H9 (cell line): ENCODE data around the gene RAD51AP2. TPM values are rescaled to one million over a fixed set of nuclear protein-coding genes. Genes with fewer than 3 reads are reported as not detected.

Experiments used
- DNase-seq: peaks from one replicate; pipeline ENCODE4 v3.0.0-alpha.2; 2017
- H2AFZ ChIP-seq: one replicate; pipeline ENCODE4 v1.6.1; 2013; ENCODE audit warnings: mild to moderate bottlenecking, low read length, control low read depth, moderate library complexity
- H2AK5ac ChIP-seq: 2 replicates; pipeline ENCODE4 v1.6.1; 2013; ENCODE audit warnings: low read length, control low read depth, mixed read lengths; ENCODE audit not compliant: insufficient read length
- H2BK120ac ChIP-seq: one replicate; pipeline ENCODE4 v1.6.1; 2013; ENCODE audit warnings: low read depth, mild to moderate bottlenecking, low read length, control low read depth, inconsistent platforms; ENCODE audit not compliant: poor library complexity, severe bottlenecking
- H2BK12ac ChIP-seq: 2 replicates; pipeline ENCODE4 v1.6.1; 2013; ENCODE audit warnings: low read length, control low read depth, mixed read lengths, low read depth; ENCODE audit not compliant: insufficient read length
- H2BK15ac ChIP-seq: 2 replicates; pipeline ENCODE4 v1.6.1; 2013; ENCODE audit warnings: low read depth, low read length, control low read depth
- H2BK20ac ChIP-seq: one replicate; pipeline ENCODE4 v1.6.1; 2013; ENCODE audit warnings: low read depth, mild to moderate bottlenecking, low read length, control low read depth, inconsistent platforms; ENCODE audit not compliant: poor library complexity, severe bottlenecking
- H2BK5ac ChIP-seq: 2 replicates; pipeline ENCODE4 v1.6.1; 2013; ENCODE audit warnings: low read length, control low read depth, mixed read lengths; ENCODE audit not compliant: insufficient read length
- H3K14ac ChIP-seq: 2 replicates; pipeline ENCODE4 v1.6.1; 2013; ENCODE audit warnings: low read length, control low read depth; ENCODE audit not compliant: insufficient read depth
- H3K18ac ChIP-seq: 2 replicates; pipeline ENCODE4 v1.6.1; 2013; ENCODE audit warnings: low read depth, mild to moderate bottlenecking, mixed read lengths, low read length, control low read depth; ENCODE audit not compliant: insufficient read length
- H3K23ac ChIP-seq: 2 replicates; pipeline ENCODE4 v1.6.1; 2013; ENCODE audit warnings: low read length, control low read depth, mixed read lengths, low read depth; ENCODE audit not compliant: insufficient read length
- H3K23me2 ChIP-seq: 2 replicates; pipeline ENCODE4 v1.6.1; 2013; ENCODE audit warnings: low read depth, mild to moderate bottlenecking, mixed read lengths, low read length, control low read depth; ENCODE audit not compliant: insufficient read length, poor library complexity, severe bottlenecking
- H3K27ac ChIP-seq: 2 replicates; pipeline ENCODE4 v1.5.1; 2013; ENCODE audit warnings: low read length, control low read depth, mixed read lengths, low read depth; ENCODE audit not compliant: insufficient read length
- H3K27me3 ChIP-seq: 2 replicates; pipeline ENCODE4 v1.6.1; 2013; ENCODE audit warnings: low read length, control low read depth, inconsistent platforms; ENCODE audit not compliant: insufficient read depth
- H3K4ac ChIP-seq: 2 replicates; pipeline ENCODE4 v1.6.1; 2013; ENCODE audit warnings: low read depth, mild to moderate bottlenecking, control low read depth, inconsistent platforms, low read length, moderate library complexity
- H3K4me1 ChIP-seq: 2 replicates; pipeline ENCODE4 v1.6.1; 2013; ENCODE audit warnings: low read length, control low read depth, inconsistent platforms; ENCODE audit not compliant: insufficient read depth
- H3K4me2 ChIP-seq: 2 replicates; pipeline ENCODE4 v1.6.1; 2013; ENCODE audit warnings: low read length, control low read depth, mixed read lengths; ENCODE audit not compliant: insufficient read length, insufficient read depth
- H3K56ac ChIP-seq: 2 replicates; pipeline ENCODE4 v1.6.1; 2013; ENCODE audit warnings: low read depth, mild to moderate bottlenecking, mixed read lengths, low read length, control low read depth; ENCODE audit not compliant: insufficient read length
- H3K79me1 ChIP-seq: 2 replicates; pipeline ENCODE4 v1.6.1; 2013; ENCODE audit warnings: low read depth, mild to moderate bottlenecking, moderate library complexity, low read length, control low read depth, inconsistent platforms; ENCODE audit not compliant: insufficient read depth, poor library complexity, severe bottlenecking
- H3K79me2 ChIP-seq: 2 replicates; pipeline ENCODE4 v1.6.1; 2013; ENCODE audit warnings: low read length, control low read depth, inconsistent platforms; ENCODE audit not compliant: insufficient read depth
- H3K9ac ChIP-seq: 2 replicates; pipeline ENCODE4 v1.6.1; 2013; ENCODE audit warnings: low read length, control low read depth, mixed read lengths; ENCODE audit not compliant: insufficient read length; ENCODE audit errors: extremely low read depth
- H3K9me3 ChIP-seq: one replicate; pipeline ENCODE4 v1.6.1; 2013; ENCODE audit warnings: low read depth, low read length, inconsistent platforms; ENCODE audit not compliant: control insufficient read depth
- H3T11ph ChIP-seq: one replicate; pipeline ENCODE4 v1.6.1; 2013; ENCODE audit warnings: mild to moderate bottlenecking, low read length, control low read depth, inconsistent platforms
- H4K20me1 ChIP-seq: one replicate; pipeline ENCODE4 v1.6.1; 2013; ENCODE audit not compliant: control insufficient read depth, insufficient read length, insufficient read depth
- H4K5ac ChIP-seq: 2 replicates; pipeline ENCODE4 v1.6.1; 2013; ENCODE audit warnings: low read depth, mild to moderate bottlenecking, mixed read lengths, low read length, control low read depth; ENCODE audit not compliant: insufficient read length
- H4K8ac ChIP-seq: replicated peaks from 2 replicates; pipeline ENCODE4 v1.6.1; 2013; ENCODE audit warnings: low read length, control low read depth, mixed read lengths, low read depth; ENCODE audit not compliant: insufficient read length
- H4K91ac ChIP-seq: 2 replicates; pipeline ENCODE4 v1.6.1; 2013; ENCODE audit warnings: low read depth, mild to moderate bottlenecking, moderate library complexity, mixed read lengths, low read length, control low read depth; ENCODE audit not compliant: insufficient read length
- H3K27ac Mint-ChIP-seq, 3 experiments: 2 replicates in 2 of 3; 3 replicates in 1 of 3; pipeline ENCODE4 v1.8.0; 2020 to 2021; ENCODE audit warnings: mixed read lengths in 3 of 3, mild to moderate bottlenecking in 1 of 3, moderate library complexity in 1 of 3
- H3K27me3 Mint-ChIP-seq: 2 replicates; pipeline ENCODE4 v1.8.0; 2021; ENCODE audit warnings: low read depth, mild to moderate bottlenecking, moderate library complexity, mixed read lengths
- H3K36me3 Mint-ChIP-seq, 3 experiments: 2 replicates in 2 of 3; 3 replicates in 1 of 3; pipeline ENCODE4 v1.8.0; 2020 to 2021; ENCODE audit warnings: low read depth in 3 of 3, mixed read lengths in 3 of 3; ENCODE audit not compliant: insufficient read depth in 1 of 3
- H3K4me1 Mint-ChIP-seq, 2 experiments: 2 replicates each; pipeline ENCODE4 v1.8.0; 2020; ENCODE audit warnings: mixed read lengths in 2 of 2
- H3K4me3 Mint-ChIP-seq, 2 experiments: 2 replicates in 1 of 2; 3 replicates in 1 of 2; pipeline ENCODE4 v1.8.0; 2020 to 2021; ENCODE audit warnings: mild to moderate bottlenecking in 2 of 2, mixed read lengths in 2 of 2, moderate library complexity in 1 of 2
- H3K9me3 Mint-ChIP-seq, 2 experiments: 2 replicates in 1 of 2; 3 replicates in 1 of 2; pipeline ENCODE4 v1.8.0; 2020; ENCODE audit warnings: mild to moderate bottlenecking in 2 of 2, mixed read lengths in 2 of 2, moderate library complexity in 1 of 2
- WGBS: extraction: QIAGEN DNeasy Blood & Tissue Kit; methylation state at CpG from one replicate; pipeline ENCODE4 v1.1.7; 2013; ENCODE audit warnings: missing lambda C conversion rate, low lambda C conversion rate, mixed read lengths; ENCODE audit not compliant: insufficient read length; ENCODE audit errors: extremely low coverage; 5-methylcytosine and 5-hydroxymethylcytosine counted together
- total RNA-seq: library from RNA; stranded (reverse); gene quantifications from 2 replicates; pipeline ENCODE4 v1.2.1, GENCODE V29; 2021
- TF ChIP-seq, protein P1 (sequence below): fragments of 200-600 bp; sonication (generic); conservative IDR thresholded peaks from 3 replicates; pipeline ENCODE4 v1.8.0; 2021; ENCODE audit warnings: antibody characterized with exemption, mild to moderate bottlenecking

RAD51AP2 gene
- total RNA-seq, 1 experiment from 2014 or later, result 0.07 TPM

DNA sequence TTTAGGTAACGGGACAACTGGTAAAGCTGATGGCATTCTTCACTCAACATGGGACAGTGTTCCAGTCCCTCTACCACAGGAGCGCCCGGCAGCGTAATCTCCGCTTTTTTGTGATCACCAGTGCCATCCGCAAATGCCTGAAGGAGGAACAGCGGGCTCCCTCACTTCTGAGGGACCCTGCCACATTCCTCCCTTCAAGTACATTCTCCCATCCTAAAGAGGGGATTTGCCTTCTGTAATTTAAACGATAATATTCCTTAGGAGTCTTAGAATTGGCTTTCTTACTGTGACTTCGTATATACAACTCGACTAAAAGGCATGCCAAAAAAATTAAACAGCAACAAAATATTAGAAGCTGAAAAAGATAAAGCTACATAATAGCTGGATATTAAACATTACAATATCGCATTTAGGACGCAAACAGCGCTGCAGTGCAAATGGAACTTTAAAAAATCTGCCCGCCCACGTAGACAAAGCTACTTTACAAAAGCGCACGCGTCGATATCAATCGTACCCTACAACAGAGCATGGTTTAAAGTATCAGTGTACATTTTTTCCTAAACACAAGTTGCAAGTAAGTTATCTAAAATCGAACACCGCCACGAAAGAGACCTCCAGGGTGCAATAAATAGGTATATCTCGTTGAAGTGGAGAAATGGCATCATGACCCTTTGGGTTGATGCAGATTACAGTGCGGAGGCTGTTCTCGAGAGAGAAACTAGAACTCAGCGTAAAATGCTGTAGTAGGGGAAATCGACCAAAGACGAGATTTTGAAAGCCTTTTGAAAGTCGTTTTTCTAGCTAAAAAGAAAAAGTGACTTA is 20.0 kb upstream of the RAD51AP2 start:
- H3K4me3 Mint-ChIP-seq, result peak overlapping the region; percentile 70 to 82
- Histone ChIP-seq H4K91ac (no peak overlapping the region), H3K23ac (no peak overlapping the region), H3K27ac (no peak overlapping the region), H3K14ac (no peak overlapping the region), H3K23me2 (peaks cover 29% of the 10 kb centered on the region), H3K9ac (peak overlapping the region; percentile 48), H2AK5ac (no peak overlapping the region), H2BK20ac (no peak overlapping the region), H3K4me2 (peak overlapping the region; percentile 86), H4K5ac (no peak overlapping the region), H2BK120ac (no peak overlapping the region), H4K8ac (no peak overlapping the region), H3K79me2 (peaks cover 18% of the 10 kb centered on the region), H3K18ac (no peak overlapping the region), H2AFZ (no peak overlapping the region), H3K4me1 (peaks cover 4% of the 10 kb centered on the region), H2BK5ac (no peak overlapping the region), H3T11ph (no peak overlapping the region), H2BK12ac (no peak overlapping the region), H4K20me1 (no peaks in the 10 kb centered on the region), H3K27me3 (no peaks in the 10 kb centered on the region), H3K56ac (no peak overlapping the region), H3K9me3 (no peaks in the 10 kb centered on the region), H3K4ac (no peak overlapping the region), H2BK15ac (no peak overlapping the region), H3K79me1 (no peaks in the 10 kb centered on the region)
- H3K27me3 Mint-ChIP-seq, result peaks cover 26% of the 10 kb centered on the region
- H3K9me3 Mint-ChIP-seq, result no peaks in the 10 kb centered on the region; a peak in 1 of 5 replicates
- TF ChIP-seq, protein P1, sequence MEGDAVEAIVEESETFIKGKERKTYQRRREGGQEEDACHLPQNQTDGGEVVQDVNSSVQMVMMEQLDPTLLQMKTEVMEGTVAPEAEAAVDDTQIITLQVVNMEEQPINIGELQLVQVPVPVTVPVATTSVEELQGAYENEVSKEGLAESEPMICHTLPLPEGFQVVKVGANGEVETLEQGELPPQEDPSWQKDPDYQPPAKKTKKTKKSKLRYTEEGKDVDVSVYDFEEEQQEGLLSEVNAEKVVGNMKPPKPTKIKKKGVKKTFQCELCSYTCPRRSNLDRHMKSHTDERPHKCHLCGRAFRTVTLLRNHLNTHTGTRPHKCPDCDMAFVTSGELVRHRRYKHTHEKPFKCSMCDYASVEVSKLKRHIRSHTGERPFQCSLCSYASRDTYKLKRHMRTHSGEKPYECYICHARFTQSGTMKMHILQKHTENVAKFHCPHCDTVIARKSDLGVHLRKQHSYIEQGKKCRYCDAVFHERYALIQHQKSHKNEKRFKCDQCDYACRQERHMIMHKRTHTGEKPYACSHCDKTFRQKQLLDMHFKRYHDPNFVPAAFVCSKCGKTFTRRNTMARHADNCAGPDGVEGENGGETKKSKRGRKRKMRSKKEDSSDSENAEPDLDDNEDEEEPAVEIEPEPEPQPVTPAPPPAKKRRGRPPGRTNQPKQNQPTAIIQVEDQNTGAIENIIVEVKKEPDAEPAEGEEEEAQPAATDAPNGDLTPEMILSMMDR, result no peak
- DNase-seq, result peak; percentile 58
- no peaks in the 10 kb centered on the region; a peak in 1 of 7 replicates for H3K36me3 Mint-ChIP-seq
- H3K4me1 Mint-ChIP-seq, result peaks cover 31 to 49% of the 10 kb centered on the region in 2 experiments
- WGBS, result no CpG with 5 or more reads among the region's 30 CpGs
- H3K27ac Mint-ChIP-seq, result no peak overlapping the region
